Measurements from ENCODE around the gene CCDC158.

- no peak for TF ChIP-seq CTCF (IDR thresholded peaks at IDR 0.05)
- no peak for TF ChIP-seq ZBTB33 (IDR thresholded peaks at IDR 0.05; ENCODE audit: borderline replicate concordance, low read depth)
- no peak for TF ChIP-seq MXI1 (IDR thresholded peaks at IDR 0.05; ENCODE audit: low read depth, low read length)
- TF ChIP-seq REST (IDR thresholded peaks at IDR 0.05; ENCODE audit: low read depth, low read length): no peak
- TF ChIP-seq ELF1 (IDR thresholded peaks at IDR 0.05): no peak
- TF ChIP-seq RFX5 (IDR thresholded peaks at IDR 0.05; ENCODE audit: low read length): no peak
- no peak for TF ChIP-seq EP300 (IDR thresholded peaks at IDR 0.05; ENCODE audit: borderline replicate concordance in 1 of 2, low read depth in 1 of 2, low read length in 1 of 2)
- TF ChIP-seq POLR2AphosphoS5 (IDR thresholded peaks at IDR 0.05; ENCODE audit: low read depth, low read length): no peak
- TF ChIP-seq SMC3 (IDR thresholded peaks at IDR 0.05; ENCODE audit: low read depth, low read length): no peak
Measured at GRCh38 chr4:76292730-76293129, 128.2 kb downstream of the CCDC158 start.
